ENCODE data around the gene FSTL5. TPM values are rescaled to one million over a fixed set of nuclear protein-coding genes. Genes with fewer than 3 reads are reported as not detected.

FSTL5 gene
- total RNA-seq, 1 experiment from 2014 or later: not detected

DNA sequence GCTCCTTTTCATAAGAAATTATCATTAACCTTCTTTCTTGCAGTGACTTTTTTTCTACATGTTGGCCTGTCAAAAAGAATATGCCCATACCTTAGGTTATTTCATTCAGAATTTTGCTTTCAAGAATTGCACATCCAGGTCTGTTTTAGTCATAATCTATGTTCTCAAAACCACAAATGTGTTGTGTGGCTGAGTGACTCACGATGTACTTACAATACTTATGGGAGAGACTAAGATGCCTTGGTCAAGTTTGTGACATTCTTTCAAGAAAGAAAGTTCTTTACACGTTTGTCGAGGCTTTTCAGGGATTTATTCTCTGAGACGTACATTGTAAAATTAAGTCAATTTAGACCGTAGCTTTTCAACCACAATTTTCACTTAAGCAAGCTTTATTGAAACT is 396.7 kb downstream of the FSTL5 start:
- Histone ChIP-seq H3K79me2 (ENCODE audit: insufficient read depth, low read length) (no peaks in the 10 kb centered on the region), H2BK120ac (ENCODE audit: low read depth, low read length, poor library complexity, severe bottlenecking) (no peak overlapping the region), H4K5ac (ENCODE audit: insufficient read length, low read depth, low read length) (no peak overlapping the region), H3K18ac (ENCODE audit: insufficient read length, low read depth, low read length) (no peak overlapping the region), H3K4ac (ENCODE audit: low read depth, low read length) (no peak overlapping the region), H3T11ph (ENCODE audit: low read length) (no peak overlapping the region), H3K79me1 (ENCODE audit: insufficient read depth, low read depth, low read length, poor library complexity, severe bottlenecking) (no peaks in the 10 kb centered on the region), H2BK15ac (ENCODE audit: low read depth, low read length) (no peak overlapping the region), H2BK20ac (ENCODE audit: low read depth, low read length, poor library complexity, severe bottlenecking) (no peak overlapping the region), H3K27me3 (ENCODE audit: insufficient read depth, low read length) (no peaks in the 10 kb centered on the region), H4K20me1 (ENCODE audit: control insufficient read depth, insufficient read depth, insufficient read length) (no peaks in the 10 kb centered on the region), H4K91ac (ENCODE audit: insufficient read length, low read depth, low read length) (no peak overlapping the region), H3K9me3 (ENCODE audit: control insufficient read depth, low read depth, low read length) (no peaks in the 10 kb centered on the region), H2BK12ac (ENCODE audit: insufficient read length, low read depth, low read length) (no peak overlapping the region), H3K4me2 (ENCODE audit: insufficient read depth, insufficient read length, low read length) (no peak overlapping the region), H2BK5ac (ENCODE audit: insufficient read length, low read length) (no peak overlapping the region), H4K8ac (replicated peaks; ENCODE audit: insufficient read length, low read depth, low read length) (no peak overlapping the region), H3K56ac (ENCODE audit: insufficient read length, low read depth, low read length) (no peak overlapping the region), H2AFZ (ENCODE audit: low read length) (no peak overlapping the region), H3K14ac (ENCODE audit: insufficient read depth, low read length) (no peak overlapping the region), H3K9ac (ENCODE audit: extremely low read depth, insufficient read length, low read length) (no peak overlapping the region), H3K23me2 (ENCODE audit: insufficient read length, low read depth, low read length, poor library complexity, severe bottlenecking) (no peaks in the 10 kb centered on the region), H3K27ac (ENCODE audit: insufficient read length, low read depth, low read length) (no peak overlapping the region), H3K23ac (ENCODE audit: insufficient read length, low read depth, low read length) (no peak overlapping the region), H2AK5ac (ENCODE audit: insufficient read length, low read length) (no peak overlapping the region), H3K4me1 (ENCODE audit: insufficient read depth, low read length) (no peaks in the 10 kb centered on the region)
- no CpG with 5 or more reads among the region's 5 CpGs for WGBS (ENCODE audit: extremely low coverage, insufficient read length, low lambda C conversion rate)
- no peak for DNase-seq
- H3K36me3 Mint-ChIP-seq (ENCODE audit: insufficient read depth in 1 of 3, low read depth in 3 of 3): no peaks in the 10 kb centered on the region
- H3K4me1 Mint-ChIP-seq: no peaks in the 10 kb centered on the region
- no peaks in the 10 kb centered on the region for H3K27me3 Mint-ChIP-seq (ENCODE audit: low read depth)
- TF ChIP-seq, protein P1, sequence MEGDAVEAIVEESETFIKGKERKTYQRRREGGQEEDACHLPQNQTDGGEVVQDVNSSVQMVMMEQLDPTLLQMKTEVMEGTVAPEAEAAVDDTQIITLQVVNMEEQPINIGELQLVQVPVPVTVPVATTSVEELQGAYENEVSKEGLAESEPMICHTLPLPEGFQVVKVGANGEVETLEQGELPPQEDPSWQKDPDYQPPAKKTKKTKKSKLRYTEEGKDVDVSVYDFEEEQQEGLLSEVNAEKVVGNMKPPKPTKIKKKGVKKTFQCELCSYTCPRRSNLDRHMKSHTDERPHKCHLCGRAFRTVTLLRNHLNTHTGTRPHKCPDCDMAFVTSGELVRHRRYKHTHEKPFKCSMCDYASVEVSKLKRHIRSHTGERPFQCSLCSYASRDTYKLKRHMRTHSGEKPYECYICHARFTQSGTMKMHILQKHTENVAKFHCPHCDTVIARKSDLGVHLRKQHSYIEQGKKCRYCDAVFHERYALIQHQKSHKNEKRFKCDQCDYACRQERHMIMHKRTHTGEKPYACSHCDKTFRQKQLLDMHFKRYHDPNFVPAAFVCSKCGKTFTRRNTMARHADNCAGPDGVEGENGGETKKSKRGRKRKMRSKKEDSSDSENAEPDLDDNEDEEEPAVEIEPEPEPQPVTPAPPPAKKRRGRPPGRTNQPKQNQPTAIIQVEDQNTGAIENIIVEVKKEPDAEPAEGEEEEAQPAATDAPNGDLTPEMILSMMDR (conservative IDR thresholded peaks at IDR 0.05): no peak
- no peak overlapping the region for H3K27ac Mint-ChIP-seq
- no peaks in the 10 kb centered on the region for H3K9me3 Mint-ChIP-seq
- no peak overlapping the region for H3K4me3 Mint-ChIP-seq

Measured in H9 (cell line).